Memory B cell (primary cell): ENCODE results near the gene ZNF831.

ENCODE experiments used
- ATAC-seq: fragments of 150-1000 bp; cut with Tn5 transposase; 2 replicates; pipeline ENCODE4 v1.10.0; 2021; ENCODE audit warnings: low read depth, mild to moderate bottlenecking, moderate library complexity
- DNase-seq, 2 donors: peaks; one replicate each; pipeline ENCODE4 v3.0.0; 2022; ENCODE audit warnings: low spot score in 2 of 2
- H3K27ac Mint-ChIP-seq: one replicate; pipeline ENCODE4 v1.8.0; 2022; ENCODE audit warnings: mild to moderate bottlenecking, moderate library complexity, mixed read lengths
- H3K27me3 Mint-ChIP-seq: one replicate; pipeline ENCODE4 v1.8.0; 2022; ENCODE audit warnings: mixed read lengths
- H3K36me3 Mint-ChIP-seq: one replicate; pipeline ENCODE4 v1.8.0; 2022; ENCODE audit warnings: mild to moderate bottlenecking, mixed read lengths
- H3K4me1 Mint-ChIP-seq: one replicate; pipeline ENCODE4 v1.8.0; 2022; ENCODE audit warnings: mixed read lengths
- H3K4me3 Mint-ChIP-seq: one replicate; pipeline ENCODE4 v1.8.0; 2022; ENCODE audit warnings: mild to moderate bottlenecking, moderate library complexity, mixed read lengths
- H3K9me3 Mint-ChIP-seq: one replicate; pipeline ENCODE4 v1.8.0; 2022; ENCODE audit warnings: mixed read lengths

The ZNF831 gene

DNA sequence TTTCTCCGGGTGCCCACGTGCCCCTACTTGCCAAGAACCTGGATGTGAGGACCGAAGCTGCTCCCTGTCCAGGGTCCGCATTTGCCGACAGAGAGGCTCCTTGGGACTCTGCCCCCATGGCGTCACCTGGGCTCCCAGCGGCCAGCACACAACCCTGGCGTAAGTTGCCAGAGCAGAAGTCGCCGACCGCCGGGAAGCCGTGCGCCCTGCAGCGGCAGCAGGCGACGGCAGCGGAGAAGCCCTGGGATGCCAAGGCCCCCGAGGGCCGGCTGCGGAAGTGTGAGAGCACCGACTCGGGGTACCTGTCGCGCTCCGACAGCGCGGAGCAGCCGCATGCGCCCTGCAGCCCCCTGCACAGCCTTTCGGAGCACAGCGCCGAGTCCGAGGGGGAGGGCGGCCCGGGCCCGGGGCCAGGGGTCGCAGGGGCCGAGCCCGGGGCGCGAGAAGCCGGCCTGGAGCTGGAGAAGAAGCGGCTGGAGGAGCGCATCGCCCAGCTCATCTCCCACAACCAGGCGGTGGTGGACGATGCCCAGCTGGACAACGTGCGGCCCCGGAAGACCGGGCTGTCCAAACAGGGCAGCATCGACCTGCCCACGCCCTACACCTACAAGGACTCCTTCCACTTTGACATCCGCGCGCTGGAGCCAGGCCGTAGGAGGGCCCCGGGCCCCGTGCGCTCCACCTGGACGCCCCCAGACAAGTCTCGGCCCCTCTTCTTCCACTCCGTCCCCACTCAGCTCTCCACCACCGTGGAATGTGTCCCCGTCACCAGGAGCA is 28.3 kb downstream of the ZNF831 start:
- no peaks in the 10 kb centered on the region for H3K4me1 Mint-ChIP-seq
- no peak overlapping the region for H3K27ac Mint-ChIP-seq
- no peak for ATAC-seq
- no peak for DNase-seq
- no peaks in the 10 kb centered on the region for H3K27me3 Mint-ChIP-seq
- H3K4me3 Mint-ChIP-seq, result no peak overlapping the region
- peaks cover 3% of the 10 kb centered on the region for H3K36me3 Mint-ChIP-seq
- H3K9me3 Mint-ChIP-seq, result no peaks in the 10 kb centered on the region

DNA sequence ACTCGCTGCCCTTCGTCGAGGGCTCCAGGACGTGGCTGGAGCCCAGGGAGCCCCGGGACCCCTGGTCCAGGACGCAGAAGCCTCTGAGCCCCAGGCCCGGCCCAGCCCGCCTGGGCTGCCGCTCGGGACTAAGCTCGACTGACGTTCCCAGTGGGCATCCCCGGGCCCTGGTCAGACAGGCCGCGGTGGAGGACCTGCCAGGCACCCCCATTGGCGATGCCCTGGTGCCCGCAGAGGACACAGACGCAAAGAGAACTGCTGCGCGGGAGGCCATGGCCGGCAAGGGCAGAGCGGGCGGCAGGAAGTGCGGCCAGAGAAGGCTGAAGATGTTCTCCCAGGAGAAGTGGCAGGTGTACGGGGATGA is 28.9 kb downstream of the ZNF831 start:
- H3K27ac Mint-ChIP-seq, result no peak overlapping the region
- H3K4me1 Mint-ChIP-seq, result no peaks in the 10 kb centered on the region
- no peaks in the 10 kb centered on the region for H3K9me3 Mint-ChIP-seq
- no peak for DNase-seq
- H3K27me3 Mint-ChIP-seq, result no peaks in the 10 kb centered on the region
- no peak for ATAC-seq
- no peak overlapping the region for H3K4me3 Mint-ChIP-seq
- H3K36me3 Mint-ChIP-seq, result peaks cover 3% of the 10 kb centered on the region

DNA sequence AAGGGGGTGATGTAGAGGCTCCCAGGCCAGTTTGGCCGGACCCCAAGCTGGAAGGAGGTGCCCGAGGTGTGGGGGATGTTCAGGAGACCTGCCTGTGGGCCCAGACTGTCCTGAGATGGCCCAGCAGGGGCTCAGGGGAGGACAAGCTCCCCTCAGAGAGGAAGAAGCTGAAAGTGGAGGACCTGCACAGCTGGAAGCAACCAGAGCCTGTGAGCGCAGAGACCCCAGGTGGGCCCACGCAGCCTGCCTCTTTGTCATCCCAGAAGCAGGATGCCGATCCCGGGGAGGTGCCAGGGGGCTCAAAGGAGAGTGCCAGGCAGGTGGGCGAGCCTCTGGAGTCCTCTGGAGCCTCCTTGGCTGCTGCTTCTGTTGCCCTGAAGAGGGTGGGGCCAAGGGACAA is 29.7 kb downstream of the ZNF831 start:
- Mint-ChIP-seq H3K9me3 (no peaks in the 10 kb centered on the region), H3K27me3 (no peaks in the 10 kb centered on the region), H3K36me3 (peaks cover 4% of the 10 kb centered on the region), H3K4me1 (no peaks in the 10 kb centered on the region), H3K4me3 (no peak overlapping the region), H3K27ac (no peak overlapping the region)
- DNase-seq (no peak), ATAC-seq (no peak)

- ATAC-seq, result no peak
- peaks cover 8% of the 10 kb centered on the region for H3K36me3 Mint-ChIP-seq
These were observed 30.7 kb downstream of the ZNF831 start for GRCh38 chr20:59194023-59194935.

GRCh38 chr20:59195316-59195993 is 31.8 kb downstream of the ZNF831 start:
- Mint-ChIP-seq H3K27me3 (no peaks in the 10 kb centered on the region), H3K4me3 (no peak overlapping the region), H3K9me3 (peaks cover 8% of the 10 kb centered on the region), H3K4me1 (no peaks in the 10 kb centered on the region), H3K27ac (peak overlapping the region; percentile 41), H3K36me3 (peaks cover 16% of the 10 kb centered on the region)
- ATAC-seq (no peak), DNase-seq (no peak)

More at GRCh38 chr20:59194023-59194935, 30.7 kb downstream of the ZNF831 start:
- H3K4me1 Mint-ChIP-seq, result no peaks in the 10 kb centered on the region
- H3K27ac Mint-ChIP-seq, result peak overlapping the region; percentile 41
- H3K4me3 Mint-ChIP-seq, result no peak overlapping the region
- H3K27me3 Mint-ChIP-seq, result no peaks in the 10 kb centered on the region
- DNase-seq, result no peak
- peaks cover 2% of the 10 kb centered on the region for H3K9me3 Mint-ChIP-seq

DNA sequence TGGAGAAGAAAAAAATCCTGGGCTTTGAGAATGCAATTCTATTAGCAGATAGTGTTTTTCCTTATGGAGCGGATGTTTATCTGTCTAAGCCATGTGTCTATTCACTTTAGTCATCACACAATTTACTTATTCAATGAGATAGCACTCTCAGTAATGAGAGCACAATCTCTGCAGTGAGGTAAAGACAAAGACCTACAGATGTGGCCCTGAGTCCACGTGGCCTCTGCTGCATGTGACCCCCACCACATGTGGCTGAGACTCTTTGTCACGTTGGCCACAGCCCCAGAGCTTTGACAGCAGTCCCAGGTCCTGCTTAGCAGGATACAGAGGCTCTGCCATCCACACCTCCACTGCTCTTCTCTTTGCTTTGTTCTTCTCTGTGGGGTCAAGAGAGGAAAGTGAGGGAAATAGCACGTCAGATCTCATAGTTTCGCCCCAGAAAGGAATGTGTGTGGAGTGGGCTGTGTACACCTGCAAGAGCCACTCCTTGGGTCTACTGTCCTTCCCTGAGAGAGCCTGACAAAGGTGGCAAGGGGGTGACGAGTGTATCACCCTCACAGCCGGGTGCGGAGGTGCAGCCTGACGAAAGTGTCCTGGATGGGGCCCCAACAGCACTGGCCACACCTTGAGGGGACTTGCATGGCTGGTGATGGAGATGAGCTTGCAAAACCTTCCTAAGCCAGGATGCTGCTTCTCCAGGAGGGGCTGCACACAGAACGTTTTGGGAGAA is 40.7 kb downstream of the ZNF831 start:
- ATAC-seq (no peak), DNase-seq (no peak)
- Mint-ChIP-seq H3K4me1 (peaks cover 7% of the 10 kb centered on the region), H3K4me3 (no peak overlapping the region), H3K27ac (no peak overlapping the region), H3K9me3 (peaks cover 10% of the 10 kb centered on the region), H3K36me3 (peaks cover 21% of the 10 kb centered on the region), H3K27me3 (no peaks in the 10 kb centered on the region)

- H3K36me3 Mint-ChIP-seq, result peaks cover 16% of the 10 kb centered on the region
- no peaks in the 10 kb centered on the region for H3K27me3 Mint-ChIP-seq
- ATAC-seq (no peak), DNase-seq (no peak)
- peaks cover 7% of the 10 kb centered on the region for H3K4me1 Mint-ChIP-seq
- H3K27ac Mint-ChIP-seq, result no peak overlapping the region
- H3K4me3 Mint-ChIP-seq, result no peak overlapping the region
- H3K9me3 Mint-ChIP-seq, result peaks cover 7% of the 10 kb centered on the region
These were observed 41.4 kb downstream of the ZNF831 start for GRCh38 chr20:59205044-59205443.

DNA sequence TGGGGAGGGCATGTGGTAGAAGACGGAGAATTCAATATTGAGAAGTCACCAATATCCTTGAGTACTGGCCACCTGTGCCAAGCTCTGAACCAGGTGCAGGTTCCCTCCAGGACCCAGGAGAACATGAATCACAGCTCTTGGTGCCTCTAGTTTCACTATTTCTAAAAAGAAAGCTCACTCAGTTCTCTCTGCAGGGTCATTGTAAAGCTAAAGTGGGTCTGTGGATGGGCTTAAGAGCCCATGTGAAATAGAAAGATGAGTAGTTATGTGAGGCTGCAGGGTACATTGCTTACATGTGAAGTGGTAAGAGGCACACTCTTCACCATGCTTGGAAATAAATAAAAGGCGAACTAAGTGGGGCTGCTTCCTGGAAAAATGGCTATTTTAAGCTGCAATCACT is 43.6 kb downstream of the ZNF831 start:
- DNase-seq, result no peak
- H3K4me3 Mint-ChIP-seq, result no peak overlapping the region
- peak overlapping the region; percentile 50 for H3K27ac Mint-ChIP-seq
- H3K4me1 Mint-ChIP-seq, result peaks cover 7% of the 10 kb centered on the region
- H3K9me3 Mint-ChIP-seq, result no peaks in the 10 kb centered on the region
- no peaks in the 10 kb centered on the region for H3K27me3 Mint-ChIP-seq
- ATAC-seq, result no peak
- peaks cover 12% of the 10 kb centered on the region for H3K36me3 Mint-ChIP-seq

- DNase-seq (peak; percentile 74 to 77), ATAC-seq (peak; percentile 100)
- no peaks in the 10 kb centered on the region for H3K9me3 Mint-ChIP-seq
- H3K27me3 Mint-ChIP-seq, result no peaks in the 10 kb centered on the region
- peaks cover 7% of the 10 kb centered on the region for H3K4me1 Mint-ChIP-seq
- no peak overlapping the region for H3K27ac Mint-ChIP-seq
- no peak overlapping the region for H3K4me3 Mint-ChIP-seq
- H3K36me3 Mint-ChIP-seq, result peaks cover 12% of the 10 kb centered on the region
These were observed 44.2 kb downstream of the ZNF831 start for GRCh38 chr20:59207742-59208357.

DNA sequence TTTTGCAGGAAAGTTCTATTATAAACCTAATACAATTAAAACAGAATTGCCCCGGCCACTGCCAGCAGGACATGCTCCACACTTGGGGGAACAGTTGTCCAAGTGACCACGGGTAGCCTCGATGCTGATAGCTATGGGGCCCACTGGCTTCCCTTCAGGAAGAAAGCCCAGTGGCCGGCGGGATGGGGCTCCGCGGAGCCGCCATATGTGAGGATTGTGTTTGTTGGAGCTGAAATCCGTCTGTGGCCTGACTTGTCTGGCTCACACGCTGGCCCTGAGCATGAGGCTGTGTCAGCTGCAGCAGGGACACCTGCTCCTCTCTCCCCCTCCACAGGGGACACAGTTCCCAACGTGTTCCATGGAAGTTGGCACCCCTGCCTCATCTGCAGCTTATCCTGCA is 46.6 kb downstream of the ZNF831 start:
- peaks cover 7% of the 10 kb centered on the region for H3K4me1 Mint-ChIP-seq
- ATAC-seq, result no peak
- DNase-seq, result no peak
- H3K27ac Mint-ChIP-seq, result no peak overlapping the region
- peaks cover 12% of the 10 kb centered on the region for H3K36me3 Mint-ChIP-seq
- H3K4me3 Mint-ChIP-seq, result no peak overlapping the region
- no peaks in the 10 kb centered on the region for H3K9me3 Mint-ChIP-seq
- no peaks in the 10 kb centered on the region for H3K27me3 Mint-ChIP-seq

GRCh38 chr20:59211208-59211765 is 47.7 kb downstream of the ZNF831 start:
- Mint-ChIP-seq H3K36me3 (peaks cover 12% of the 10 kb centered on the region), H3K27me3 (no peaks in the 10 kb centered on the region), H3K4me3 (no peak overlapping the region), H3K9me3 (no peaks in the 10 kb centered on the region), H3K4me1 (peaks cover 7% of the 10 kb centered on the region), H3K27ac (no peak overlapping the region)
- ATAC-seq (no peak), DNase-seq (no peak)

DNA sequence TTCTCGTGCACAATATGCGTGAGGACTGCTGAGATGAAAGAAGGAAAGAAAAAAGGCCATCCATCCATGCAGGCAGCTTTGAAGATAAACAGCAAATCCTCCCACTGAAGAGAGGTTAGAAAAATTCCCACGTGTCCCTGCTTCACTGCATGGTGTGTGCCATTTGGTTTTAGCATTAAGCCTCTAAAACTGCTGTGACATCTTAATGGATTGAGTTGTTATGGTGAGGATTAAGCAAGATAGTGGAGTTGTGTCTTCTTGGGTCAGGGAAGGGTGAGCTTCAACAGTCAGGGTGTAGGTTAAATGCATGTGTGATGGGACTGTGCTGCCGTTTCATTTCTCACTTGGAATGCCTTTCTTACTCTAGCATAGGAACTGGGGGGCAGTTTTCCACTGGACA is 50.5 kb downstream of the ZNF831 start:
- Mint-ChIP-seq H3K9me3 (no peaks in the 10 kb centered on the region), H3K4me3 (no peak overlapping the region), H3K27me3 (no peaks in the 10 kb centered on the region), H3K4me1 (no peaks in the 10 kb centered on the region), H3K27ac (no peak overlapping the region), H3K36me3 (peaks cover 9% of the 10 kb centered on the region)
- DNase-seq, result no peak
- ATAC-seq, result no peak
